Measurements from ENCODE around the gene NBAS. TPM values are rescaled to one million over a fixed set of nuclear protein-coding genes. Genes with fewer than 3 reads are reported as not detected.
A peak's percentile ranks its signal among the peaks of the same experiment; 100 is the strongest.
"Not testable (repeated sequence)": the region's sequence is repeated elsewhere in the genome, so short reads cannot be mapped to it uniquely, and the experiment has no call there.

Gene NBAS
- total and polyA plus RNA-seq, 7 experiments from 2014 or later: 18.6 to 41.6 (median 32.7) TPM

- Histone ChIP-seq H3K4me3 (ENCODE audit: low read length) (no peak overlapping the region), H3K27me3 (ENCODE audit: control insufficient read depth in 2 of 2, insufficient read depth in 2 of 2, low read length in 2 of 2) (no peaks in the 10 kb centered on the region), H3K36me3 (ENCODE audit: control insufficient read depth in 2 of 3, insufficient read depth in 3 of 3, low read length in 3 of 3) (peaks cover 0 to 15% (median 0%) of the 10 kb centered on the region in 3 experiments), H3K27ac (ENCODE audit: low read depth, low read length) (no peak overlapping the region), H3K9me3 (ENCODE audit: control insufficient read depth in 2 of 3, low read length in 3 of 3) (no peaks in the 10 kb centered on the region), H3K4me1 (ENCODE audit: control insufficient read depth in 2 of 2, insufficient read depth in 2 of 2, low read length in 2 of 2) (no peaks in the 10 kb centered on the region)
- CTCF ChIA-PET: no interaction called here
- Mint-ChIP-seq H3K36me3 (peaks cover 9 to 65% (median 35%) of the 10 kb centered on the region in 5 donors), H3K9me3 (no peaks in the 10 kb centered on the region), H3K27me3 (no peaks in the 10 kb centered on the region), H3K27ac (no peak overlapping the region), H3K4me1 (peaks cover 5 to 14% (median 9%) of the 10 kb centered on the region in 7 donors), H3K4me3 (no peak overlapping the region)
- POLR2A ChIA-PET: no interaction called here
- no peak for ATAC-seq
- intact Hi-C loops (cut with micrococcal nuclease): no loop called here
- no peak for DNase-seq
Observed at GRCh38 chr2:15337996-15338666, 223.0 kb downstream of the NBAS start.

- Mint-ChIP-seq H3K27me3 (no peaks in the 10 kb centered on the region), H3K36me3 (peaks cover 3 to 49% (median 27%) of the 10 kb centered on the region in 5 donors), H3K4me3 (no peak overlapping the region), H3K9me3 (no peaks in the 10 kb centered on the region), H3K27ac (no peak overlapping the region), H3K4me1 (peaks cover 5 to 15% (median 11%) of the 10 kb centered on the region in 7 donors)
- Histone ChIP-seq H3K36me3 (ENCODE audit: control insufficient read depth in 2 of 3, insufficient read depth in 3 of 3, low read length in 3 of 3) (peaks cover 0 to 12% (median 0%) of the 10 kb centered on the region in 3 experiments), H3K27ac (ENCODE audit: low read depth, low read length) (no peak overlapping the region), H3K9me3 (ENCODE audit: control insufficient read depth in 2 of 3, low read length in 3 of 3) (no peaks in the 10 kb centered on the region), H3K4me3 (ENCODE audit: low read length) (no peak overlapping the region), H3K4me1 (ENCODE audit: control insufficient read depth in 2 of 2, insufficient read depth in 2 of 2, low read length in 2 of 2) (no peaks in the 10 kb centered on the region), H3K27me3 (ENCODE audit: control insufficient read depth in 2 of 2, insufficient read depth in 2 of 2, low read length in 2 of 2) (no peaks in the 10 kb centered on the region)
- no peak for ATAC-seq
- CTCF ChIA-PET: no interaction called here
- POLR2A ChIA-PET: no interaction called here
- no peak for DNase-seq
- intact Hi-C loops (cut with micrococcal nuclease): no loop called here
Observed at GRCh38 chr2:15334644-15335326, 226.3 kb downstream of the NBAS start.

GRCh38 chr2:15331787-15332186 is 229.3 kb downstream of the NBAS start:
- ATAC-seq (no peak), DNase-seq (no peak)
- no peaks in the 10 kb centered on the region for H3K4me1 ChIP-seq (ENCODE audit: control insufficient read depth in 2 of 2, insufficient read depth in 2 of 2, low read length in 2 of 2)
- ChIA-PET POLR2A (no interaction called here), CTCF (no interaction called here)
- no peak overlapping the region for H3K4me3 ChIP-seq (ENCODE audit: low read length)
- H3K27ac Mint-ChIP-seq: peak overlapping the region in 1 of 9 donors; percentile 23
- no peaks in the 10 kb centered on the region for H3K27me3 ChIP-seq (ENCODE audit: control insufficient read depth in 2 of 2, insufficient read depth in 2 of 2, low read length in 2 of 2)
- no peak overlapping the region for H3K4me3 Mint-ChIP-seq
- no peaks in the 10 kb centered on the region for H3K9me3 Mint-ChIP-seq
- H3K27ac ChIP-seq (ENCODE audit: low read depth, low read length): no peak overlapping the region
- no peaks in the 10 kb centered on the region for H3K27me3 Mint-ChIP-seq
- intact Hi-C loops (cut with micrococcal nuclease): no loop called here
- H3K36me3 ChIP-seq (ENCODE audit: control insufficient read depth in 2 of 3, insufficient read depth in 3 of 3, low read length in 3 of 3): peaks cover 7 to 31% (median 8%) of the 10 kb centered on the region in 3 experiments
- peaks cover 3 to 40% (median 24%) of the 10 kb centered on the region in 5 donors for H3K36me3 Mint-ChIP-seq
- no peaks in the 10 kb centered on the region for H3K9me3 ChIP-seq (ENCODE audit: control insufficient read depth in 2 of 3, low read length in 3 of 3)
- H3K4me1 Mint-ChIP-seq: peaks cover 5 to 15% (median 9%) of the 10 kb centered on the region in 7 donors

DNA sequence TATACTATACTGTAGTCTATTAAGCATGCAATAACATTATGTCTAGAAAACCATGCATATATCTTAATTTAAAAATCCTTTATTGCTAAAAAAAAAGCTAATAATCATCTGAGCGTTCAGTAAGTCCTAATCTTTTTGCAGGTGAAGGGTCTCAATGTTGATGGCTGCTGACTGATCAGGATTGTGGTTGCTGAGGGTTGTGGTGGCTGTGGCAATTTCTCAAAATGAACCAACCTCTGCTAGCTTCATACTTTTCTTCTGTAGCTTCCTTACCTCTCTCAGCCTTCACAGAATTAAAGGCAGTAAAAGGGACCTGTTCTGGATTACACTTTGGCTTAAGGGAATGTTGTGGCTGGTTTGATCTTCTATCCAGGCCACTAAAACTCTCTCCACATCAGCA is 235.8 kb downstream of the NBAS start:
- no peaks in the 10 kb centered on the region for H3K27me3 ChIP-seq (ENCODE audit: control insufficient read depth in 2 of 2, insufficient read depth in 2 of 2, low read length in 2 of 2)
- POLR2A ChIA-PET: no interaction called here
- Mint-ChIP-seq H3K36me3 (peaks cover 11 to 64% (median 58%) of the 10 kb centered on the region in 5 donors), H3K4me1 (peaks cover 0 to 6% (median 0%) of the 10 kb centered on the region in 7 donors), H3K27ac (no peak overlapping the region), H3K4me3 (no peak overlapping the region), H3K27me3 (no peaks in the 10 kb centered on the region), H3K9me3 (peaks cover 0 to 18% (median 6%) of the 10 kb centered on the region in 11 donors)
- H3K27ac ChIP-seq (ENCODE audit: low read depth, low read length): no peak overlapping the region
- CTCF ChIA-PET: no interaction called here
- H3K36me3 ChIP-seq (ENCODE audit: control insufficient read depth in 2 of 3, insufficient read depth in 3 of 3, low read length in 3 of 3): peaks cover 7 to 54% (median 15%) of the 10 kb centered on the region in 3 experiments
- H3K9me3 ChIP-seq (ENCODE audit: control insufficient read depth in 2 of 3, low read length in 3 of 3): no peaks in the 10 kb centered on the region
- H3K4me3 ChIP-seq (ENCODE audit: low read length): no peak overlapping the region
- no peaks in the 10 kb centered on the region for H3K4me1 ChIP-seq (ENCODE audit: control insufficient read depth in 2 of 2, insufficient read depth in 2 of 2, low read length in 2 of 2)
- ATAC-seq (no peak), DNase-seq (no peak)
- intact Hi-C loops (cut with micrococcal nuclease): no loop called here

DNA sequence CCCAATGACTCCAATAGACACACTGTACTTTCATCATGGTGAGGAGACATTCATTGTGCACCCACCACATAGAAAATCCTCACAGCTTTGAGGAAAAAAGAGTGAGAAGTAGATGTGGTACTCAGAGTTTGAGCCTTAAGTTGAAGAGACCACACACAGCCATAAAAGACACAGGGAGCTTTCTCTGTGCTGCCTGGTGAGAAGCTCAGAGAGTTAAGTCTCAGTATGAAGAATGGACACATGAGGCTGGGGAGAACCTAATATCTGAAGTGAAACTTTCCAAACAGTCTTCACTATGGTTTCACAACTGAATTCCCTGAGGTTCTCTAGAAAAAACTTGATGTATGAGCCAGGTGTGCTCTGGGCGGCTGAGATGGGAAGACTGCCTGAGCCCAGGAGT is 237.9 kb downstream of the NBAS start:
- Histone ChIP-seq H3K27me3 (ENCODE audit: control insufficient read depth in 2 of 2, insufficient read depth in 2 of 2, low read length in 2 of 2) (no peaks in the 10 kb centered on the region), H3K9me3 (ENCODE audit: control insufficient read depth in 2 of 3, low read length in 3 of 3) (no peaks in the 10 kb centered on the region), H3K36me3 (ENCODE audit: control insufficient read depth in 2 of 3, insufficient read depth in 3 of 3, low read length in 3 of 3) (peaks cover 0 to 34% (median 10%) of the 10 kb centered on the region in 3 experiments), H3K4me1 (ENCODE audit: control insufficient read depth in 2 of 2, insufficient read depth in 2 of 2, low read length in 2 of 2) (no peaks in the 10 kb centered on the region), H3K27ac (ENCODE audit: low read depth, low read length) (no peak overlapping the region), H3K4me3 (ENCODE audit: low read length) (no peak overlapping the region)
- intact Hi-C loops (cut with micrococcal nuclease): no loop called here
- Mint-ChIP-seq H3K4me3 (no peak overlapping the region), H3K4me1 (peaks cover 0 to 6% (median 2%) of the 10 kb centered on the region in 7 donors), H3K27ac (no peak overlapping the region), H3K27me3 (no peaks in the 10 kb centered on the region), H3K36me3 (peaks cover 27 to 85% (median 78%) of the 10 kb centered on the region in 5 donors), H3K9me3 (peaks cover 7 to 39% (median 12%) of the 10 kb centered on the region in 11 donors)
- ATAC-seq (no peak), DNase-seq (no peak)
- POLR2A ChIA-PET: no interaction called here
- CTCF ChIA-PET: no interaction called here

DNA sequence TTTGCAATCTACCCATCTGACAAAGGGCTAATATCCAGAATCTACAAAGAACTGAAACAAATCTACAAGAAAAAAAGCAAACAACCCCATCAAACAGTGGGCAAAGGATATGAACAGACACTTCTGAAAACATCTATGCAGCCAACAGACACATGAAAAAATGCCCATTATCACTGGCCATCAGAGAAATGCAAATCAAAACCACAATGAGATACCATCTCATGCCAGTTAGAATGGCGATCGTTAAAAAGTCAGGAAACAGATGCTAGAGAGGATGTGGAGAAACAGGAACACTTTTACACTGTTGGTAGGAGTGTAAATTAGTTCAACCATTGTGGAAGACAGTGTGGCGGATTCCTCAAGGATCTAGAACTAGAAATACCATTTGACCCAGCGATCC is 239.7 kb downstream of the NBAS start:
- POLR2A ChIA-PET; H3K4me3 ChIP-seq (ENCODE audit: low read length); H3K4me1 ChIP-seq (ENCODE audit: control insufficient read depth in 2 of 2, insufficient read depth in 2 of 2, low read length in 2 of 2); ATAC-seq; CTCF ChIA-PET; H3K27ac Mint-ChIP-seq; H3K27me3 Mint-ChIP-seq; H3K27ac ChIP-seq (ENCODE audit: low read depth, low read length); H3K4me3 Mint-ChIP-seq; H3K9me3 ChIP-seq (ENCODE audit: control insufficient read depth in 2 of 3, low read length in 3 of 3); intact Hi-C loops (cut with micrococcal nuclease); H3K27me3 ChIP-seq (ENCODE audit: control insufficient read depth in 2 of 2, insufficient read depth in 2 of 2, low read length in 2 of 2); DNase-seq: not testable (repeated sequence)
- peaks cover 43 to 93% (median 82%) of the 10 kb centered on the region in 5 donors for H3K36me3 Mint-ChIP-seq
- peaks cover 10 to 52% (median 17%) of the 10 kb centered on the region in 11 donors for H3K9me3 Mint-ChIP-seq
- peaks cover 0 to 31% (median 6%) of the 10 kb centered on the region in 3 experiments for H3K36me3 ChIP-seq (ENCODE audit: control insufficient read depth in 2 of 3, insufficient read depth in 3 of 3, low read length in 3 of 3)
- H3K4me1 Mint-ChIP-seq: peaks cover 5 to 18% (median 11%) of the 10 kb centered on the region in 7 donors
